Glutamatergic neuron (in vitro differentiated cells): Measurements from ENCODE around the gene BIN1. TPM values are rescaled to one million over a fixed set of nuclear protein-coding genes. Genes with fewer than 3 reads are reported as not detected.

Source experiments
- DNase-seq: peaks from one replicate; pipeline ENCODE4 v3.0.0; 2022
- H3K27ac Mint-ChIP-seq: one replicate; pipeline ENCODE4 v1.8.0; 2020; ENCODE audit warnings: mild to moderate bottlenecking, mixed read lengths, inconsistent platforms; ENCODE audit not compliant: unreplicated experiment
- H3K27me3 Mint-ChIP-seq: one replicate; pipeline ENCODE4 v1.8.0; 2020; ENCODE audit warnings: mild to moderate bottlenecking, moderate library complexity, mixed read lengths, inconsistent platforms; ENCODE audit not compliant: unreplicated experiment
- H3K36me3 Mint-ChIP-seq: one replicate; pipeline ENCODE4 v1.8.0; 2020; ENCODE audit warnings: mild to moderate bottlenecking, mixed read lengths, inconsistent platforms; ENCODE audit not compliant: unreplicated experiment
- H3K4me1 Mint-ChIP-seq: one replicate; pipeline ENCODE4 v1.8.0; 2020; ENCODE audit warnings: mild to moderate bottlenecking, low read depth, mixed read lengths, inconsistent platforms; ENCODE audit not compliant: unreplicated experiment
- H3K4me3 Mint-ChIP-seq: one replicate; pipeline ENCODE4 v1.8.0; 2020; ENCODE audit warnings: mild to moderate bottlenecking, mixed read lengths, inconsistent platforms; ENCODE audit not compliant: unreplicated experiment
- H3K9me3 Mint-ChIP-seq: one replicate; pipeline ENCODE4 v1.8.0; 2020; ENCODE audit warnings: mild to moderate bottlenecking, moderate library complexity, mixed read lengths, inconsistent platforms; ENCODE audit not compliant: unreplicated experiment
- CTCF ChIP-seq: fragments of 200-600 bp; sonication (generic); IDR thresholded peaks from one replicate; pipeline ENCODE4 v1.5.0; 2021; ENCODE audit not compliant: partially characterized antibody, unreplicated experiment
- total RNA-seq: library from RNA; stranded (reverse); fragmentation: NEBNext Ultra II Directional; extraction: Animal tissue kit (Norgen Biotek cat#: 25700); gene quantifications from one replicate; pipeline ENCODE4 v1.2.1, GENCODE V29; 2021; ENCODE audit not compliant: unreplicated experiment

BIN1 gene
- total RNA-seq, 1 donor from 2014 or later: 176 TPM

GRCh38 chr2:127000194-127000593 lies 106.8 kb downstream of the BIN1 start:
- no peak for TF ChIP-seq CTCF
- Mint-ChIP-seq H3K27me3 (no peaks in the 10 kb centered on the region), H3K36me3 (no peaks in the 10 kb centered on the region), H3K9me3 (no peaks in the 10 kb centered on the region), H3K4me3 (no peak overlapping the region), H3K27ac (no peak overlapping the region), H3K4me1 (peaks cover 15% of the 10 kb centered on the region)
- DNase-seq: no peak

DNA sequence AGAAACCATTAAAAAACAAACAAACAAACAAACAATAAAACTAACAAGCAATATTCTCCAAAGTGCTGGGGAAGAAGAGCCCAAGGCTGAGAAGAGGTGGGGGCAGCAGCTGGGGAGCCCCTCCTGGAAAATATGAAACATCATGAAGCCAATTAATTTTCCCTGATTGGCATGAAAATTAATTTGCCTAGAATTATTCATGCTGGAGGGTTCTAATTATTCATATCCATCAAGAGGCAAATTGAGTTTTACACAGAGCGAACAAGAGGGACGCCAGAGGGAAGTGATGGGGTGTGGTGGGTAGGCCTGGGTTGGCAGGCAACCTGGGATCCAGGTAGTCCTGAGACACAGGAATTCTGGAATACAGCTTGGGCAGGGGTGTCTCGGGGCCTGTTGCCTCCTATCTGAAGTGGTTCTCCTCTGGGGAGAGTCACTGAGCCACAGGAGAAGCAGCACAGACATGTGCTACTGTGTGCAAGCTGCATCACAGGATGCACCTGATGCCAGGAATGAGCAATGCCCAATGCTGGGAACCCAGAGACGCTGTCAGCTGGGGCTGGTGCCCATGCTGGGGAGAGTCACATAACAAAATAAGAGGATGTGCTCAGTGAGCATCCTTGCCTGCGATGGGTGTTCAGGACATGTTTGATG lies 107.7 kb downstream of the BIN1 start:
- Mint-ChIP-seq H3K9me3 (no peaks in the 10 kb centered on the region), H3K27me3 (no peaks in the 10 kb centered on the region), H3K36me3 (no peaks in the 10 kb centered on the region), H3K4me1 (peaks cover 10% of the 10 kb centered on the region), H3K4me3 (no peak overlapping the region), H3K27ac (no peak overlapping the region)
- no peak for TF ChIP-seq CTCF
- no peak for DNase-seq

- H3K27ac Mint-ChIP-seq: no peak overlapping the region
- no peak for TF ChIP-seq CTCF
- H3K36me3 Mint-ChIP-seq: no peaks in the 10 kb centered on the region
- H3K9me3 Mint-ChIP-seq: no peaks in the 10 kb centered on the region
- no peak for DNase-seq
- H3K4me1 Mint-ChIP-seq: peaks cover 8% of the 10 kb centered on the region
- H3K27me3 Mint-ChIP-seq: no peaks in the 10 kb centered on the region
- no peak overlapping the region for H3K4me3 Mint-ChIP-seq
Observed at GRCh38 chr2:126998486-126998885, 108.5 kb downstream of the BIN1 start.

Other genes with a start within 250 kb of the BIN1 start
- not detected for gene TEX51, start 208.3 kb downstream of the BIN1 start, total RNA-seq
- gene CYP27C1, start 113.1 kb upstream of the BIN1 start, total RNA-seq: 4.3 TPM
- gene ERCC3, start 187.0 kb upstream of the BIN1 start, total RNA-seq: 54.0 TPM